ENCODE results near the gene FREM3.
"Not testable (repeated sequence)": the region's sequence is repeated elsewhere in the genome, so short reads cannot be mapped to it uniquely, and the experiment has no call there.

Gene FREM3

DNA sequence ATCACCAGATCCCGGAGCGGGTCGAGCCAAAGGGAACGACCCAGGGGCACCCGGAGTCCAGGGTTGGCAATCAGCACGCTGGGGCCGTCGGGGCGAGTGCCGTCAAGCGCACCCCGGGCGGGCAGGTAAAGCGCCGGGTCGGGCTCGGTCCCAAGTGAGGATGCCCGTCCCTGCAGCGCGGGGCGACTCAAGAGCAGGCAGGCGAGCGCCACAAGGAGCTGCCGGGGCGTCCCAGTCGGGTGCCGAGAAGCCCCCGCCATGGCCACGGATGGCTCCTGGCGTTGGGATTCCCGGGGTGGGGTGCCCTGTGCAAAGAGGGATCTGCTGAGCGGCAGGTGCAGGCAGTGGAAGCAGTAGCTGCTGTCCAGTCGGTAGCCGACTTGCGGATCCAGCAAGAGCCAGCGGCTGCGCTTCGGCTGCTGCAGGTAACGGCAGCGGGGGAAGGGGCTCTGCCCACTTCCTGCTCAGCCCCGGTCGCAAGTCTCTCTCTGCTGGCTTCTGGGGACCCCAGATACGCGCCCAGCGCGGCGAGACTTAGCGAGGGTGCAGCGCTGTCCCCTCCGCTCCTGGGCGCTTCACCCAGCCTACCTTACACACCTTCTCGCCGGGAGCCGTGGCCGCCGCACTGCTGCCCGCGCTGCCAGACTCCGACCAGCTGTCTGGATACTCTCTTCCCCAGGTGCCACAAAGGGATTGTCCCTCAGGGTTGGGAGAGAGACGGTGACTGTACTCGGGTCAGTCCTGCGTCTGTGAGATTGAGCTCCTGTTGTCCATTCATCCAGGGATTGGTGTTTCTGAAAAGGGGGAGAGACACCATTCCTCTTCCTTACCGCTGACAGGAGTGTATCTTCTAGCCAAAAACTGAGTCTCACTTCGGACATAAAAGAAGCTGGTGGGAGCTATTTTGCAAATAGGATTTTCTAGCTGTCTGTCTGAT, at the start of gene FREM3:
TSS of gene FREM3 (minus strand) at position 260 of the 937 bp plus-strand sequence. CDS start at position 260, 0 bp downstream.
- no peak for DNase-seq (ENCODE audit: low read depth in 2 of 2)

DNA sequence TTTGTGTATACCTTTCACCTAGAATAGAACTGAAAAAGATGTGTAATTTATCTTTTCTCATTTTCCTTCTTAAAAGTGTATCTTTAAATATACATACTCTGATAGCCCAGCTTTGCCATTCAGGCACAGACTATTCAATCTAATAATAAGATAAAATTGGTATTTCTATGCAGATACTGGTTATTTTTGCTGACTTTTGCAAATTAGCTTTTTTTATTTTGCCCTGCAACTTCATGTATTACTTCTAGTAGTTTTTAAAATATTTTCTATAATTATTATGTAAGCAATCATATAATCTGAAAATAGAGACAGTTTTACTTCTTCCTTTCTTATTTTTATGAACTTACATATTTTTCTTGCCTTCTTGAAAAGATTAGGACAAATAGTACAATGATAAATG, 45.4 kb upstream of the FREM3 start:
- no peak for DNase-seq (ENCODE audit: low read depth in 2 of 2)

- DNase-seq (ENCODE audit: low read depth in 2 of 2): no peak
Observed at GRCh38 chr4:143743591-143743990, 43.1 kb upstream of the FREM3 start.

- DNase-seq (ENCODE audit: low read depth in 2 of 2): no peak
Observed at GRCh38 chr4:143742834-143743233, 42.4 kb upstream of the FREM3 start.

DNA sequence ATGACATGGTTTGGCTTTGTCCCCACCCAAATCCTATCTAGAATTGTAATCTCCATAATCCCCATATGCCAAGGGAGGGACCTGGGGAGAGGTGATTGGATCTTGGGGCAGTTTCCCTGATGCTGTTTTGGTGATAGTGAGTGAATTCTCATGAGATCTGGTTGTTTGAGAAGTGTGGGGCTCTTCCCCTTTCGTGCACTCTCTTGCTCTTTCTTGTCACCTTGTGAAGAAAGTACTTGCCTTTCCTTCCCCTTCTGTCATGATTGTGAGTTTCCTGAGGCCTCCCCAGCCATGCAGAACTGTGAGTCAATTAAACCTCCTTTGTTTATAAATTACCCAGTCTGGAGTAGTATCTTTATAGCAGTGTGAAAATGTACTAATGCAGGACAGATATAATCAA, 36.4 kb upstream of the FREM3 start:
- DNase-seq (ENCODE audit: low read depth in 2 of 2): no peak

DNA sequence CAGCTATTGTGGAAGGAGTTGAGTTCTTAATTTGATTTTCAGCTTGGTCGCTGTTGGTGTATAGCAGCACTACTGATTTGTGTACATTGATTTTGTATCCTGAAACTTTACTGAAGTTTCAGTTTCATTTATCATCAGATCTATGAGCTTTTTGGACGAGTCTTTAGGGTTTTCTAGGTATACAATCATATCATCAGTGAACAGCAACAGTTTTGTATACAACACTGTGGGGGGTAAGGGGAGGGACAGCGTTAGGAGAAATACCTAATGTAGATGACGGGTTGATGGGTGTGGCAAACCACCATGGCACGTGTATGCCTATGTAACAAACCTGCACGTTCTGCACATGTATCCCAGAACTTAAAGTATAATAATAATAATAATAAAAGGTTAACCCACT, 35.6 kb upstream of the FREM3 start:
- DNase-seq (ENCODE audit: low read depth in 2 of 2): not testable (repeated sequence)

GRCh38 chr4:143728166-143728565, 27.7 kb upstream of the FREM3 start:
- DNase-seq (ENCODE audit: low read depth in 2 of 2): no peak

- no peak for DNase-seq (ENCODE audit: low read depth in 2 of 2)
Observed at GRCh38 chr4:143726714-143727113, 26.2 kb upstream of the FREM3 start.

DNA sequence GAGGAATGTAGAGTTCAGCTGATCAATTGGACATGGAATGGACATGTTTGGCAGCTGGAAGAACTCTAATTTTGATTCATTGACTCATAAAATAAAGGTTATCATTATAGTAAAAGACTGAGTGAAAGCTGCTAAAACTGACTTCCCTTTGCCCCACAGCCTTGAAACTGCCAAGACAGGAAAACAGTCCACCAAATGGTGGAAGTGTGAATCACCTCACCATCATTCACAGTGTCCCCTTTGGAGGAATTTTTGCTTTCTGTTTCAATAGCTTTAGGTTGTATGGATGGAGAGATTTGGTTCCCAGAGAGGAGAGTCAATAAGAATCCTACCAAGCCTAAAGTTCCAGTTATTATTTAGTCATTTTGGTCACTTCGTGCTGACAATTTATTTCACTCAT, 20.8 kb upstream of the FREM3 start:
- no peak for DNase-seq (ENCODE audit: low read depth in 2 of 2)

DNA sequence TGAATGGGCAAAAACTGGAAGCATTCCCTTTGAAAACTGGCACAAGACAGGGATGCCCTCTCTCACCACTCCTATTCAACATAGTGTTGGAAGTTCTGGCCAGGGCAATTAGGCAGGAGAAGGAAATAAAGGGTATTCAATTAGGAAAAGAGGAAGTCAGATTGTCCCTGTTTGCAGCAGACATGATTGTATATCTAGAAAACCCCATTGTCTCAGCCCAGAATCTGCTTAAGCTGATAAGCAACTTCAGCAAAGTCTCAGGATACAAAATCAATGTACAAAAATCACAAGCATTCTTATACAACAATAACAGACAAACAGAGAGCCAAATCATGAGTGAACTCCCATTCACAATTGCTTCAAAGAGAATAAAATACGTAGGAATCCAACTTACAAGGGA, 18.3 kb upstream of the FREM3 start:
- not testable (repeated sequence) for DNase-seq (ENCODE audit: low read depth in 2 of 2)

GRCh38 chr4:143713955-143714625, 13.6 kb upstream of the FREM3 start:
- no peak for DNase-seq (ENCODE audit: low read depth in 2 of 2)

DNA sequence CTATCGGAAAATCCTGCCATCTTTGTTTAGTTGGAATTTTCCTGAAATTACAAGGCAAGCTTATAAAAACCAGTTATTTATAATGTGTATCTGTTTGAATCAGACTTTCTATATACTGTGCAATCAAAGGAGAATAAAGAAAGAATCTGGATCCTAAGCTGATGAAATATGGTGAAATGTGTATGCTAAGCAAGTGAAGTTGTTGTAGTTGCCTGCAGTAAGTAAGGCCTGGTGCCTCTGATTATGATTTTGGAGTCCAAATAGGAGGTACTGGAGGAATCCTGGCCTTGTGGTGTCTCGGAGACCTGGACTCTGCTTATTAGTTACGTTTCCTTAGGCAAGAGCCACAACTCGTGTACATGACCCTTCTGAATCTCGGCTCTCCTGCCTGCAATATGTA, 13.1 kb upstream of the FREM3 start:
- no peak for DNase-seq (ENCODE audit: low read depth in 2 of 2)

DNA sequence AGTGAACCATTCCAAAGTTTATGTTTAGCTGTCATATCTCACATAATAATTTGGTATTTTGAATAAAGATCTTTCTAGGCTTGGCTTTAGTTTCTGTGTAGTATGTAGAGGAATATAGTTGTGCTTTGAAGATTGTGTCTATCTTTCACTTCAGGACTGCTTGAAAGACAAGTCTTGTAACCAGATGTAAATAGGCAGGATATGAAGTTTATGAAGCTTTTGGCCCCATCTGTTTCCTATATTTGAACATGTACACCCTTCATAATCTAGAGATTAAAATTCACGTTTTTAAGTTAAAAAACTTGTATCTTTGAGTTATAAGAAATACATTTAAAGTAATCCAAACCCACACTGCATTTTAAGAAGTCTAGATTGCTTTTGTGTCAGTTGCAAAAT, 11.7 kb upstream of the FREM3 start:
- no peak for DNase-seq (ENCODE audit: low read depth in 2 of 2)

DNA sequence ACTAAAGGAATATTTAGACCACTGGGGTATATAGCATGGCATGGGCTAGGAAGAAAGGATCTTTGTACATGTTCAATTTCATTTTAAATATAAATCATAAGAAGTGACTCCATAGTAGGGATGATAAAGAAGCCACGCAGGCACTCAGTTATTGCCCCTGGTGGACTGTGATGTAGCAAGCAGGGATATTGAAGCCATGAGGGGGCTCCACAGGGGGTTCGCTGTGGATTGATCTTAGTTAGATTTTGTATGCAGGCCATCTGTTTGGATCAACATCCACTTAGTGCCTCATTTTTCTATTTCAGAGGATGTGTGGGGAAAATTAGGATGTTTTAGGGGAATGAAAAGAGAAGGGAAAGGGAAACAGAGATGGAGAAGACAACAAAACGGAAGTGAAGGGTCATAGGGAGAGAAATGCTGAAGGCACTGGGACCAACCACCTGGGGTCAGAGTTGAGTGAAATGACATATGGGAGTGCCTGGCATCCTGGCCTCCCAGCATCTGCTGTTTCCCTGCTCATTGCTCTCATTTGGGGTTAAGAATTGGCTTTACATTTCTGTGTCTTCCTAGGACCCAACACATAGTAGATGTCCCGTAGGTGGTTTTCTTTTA, 11.2 kb upstream of the FREM3 start:
- DNase-seq (ENCODE audit: low read depth in 2 of 2): no peak

DNA sequence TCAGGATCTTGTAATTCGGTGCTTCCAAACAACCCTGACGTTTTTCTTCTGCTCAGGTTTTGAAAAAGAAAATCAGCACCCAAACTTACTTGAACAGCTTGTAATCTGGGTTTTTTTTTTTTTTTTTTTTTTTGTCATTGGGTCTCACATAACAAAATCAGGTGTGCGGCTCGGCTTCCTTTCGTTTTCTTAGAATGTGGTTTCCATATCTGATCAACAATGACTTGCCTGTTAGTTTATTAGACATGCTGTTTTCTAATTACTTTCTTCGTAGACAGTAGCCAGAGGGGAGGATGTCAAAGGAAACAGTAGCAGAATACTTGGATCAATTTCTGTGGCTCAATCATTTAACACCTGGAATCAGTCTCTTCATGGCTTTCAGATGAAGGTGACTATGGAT, 890 bp upstream of the FREM3 start:
- no peak for DNase-seq (ENCODE audit: low read depth in 2 of 2)

GRCh38 chr4:143700046-143700415, 444 bp downstream of the FREM3 start:
- DNase-seq (ENCODE audit: low read depth in 2 of 2): no peak

DNA sequence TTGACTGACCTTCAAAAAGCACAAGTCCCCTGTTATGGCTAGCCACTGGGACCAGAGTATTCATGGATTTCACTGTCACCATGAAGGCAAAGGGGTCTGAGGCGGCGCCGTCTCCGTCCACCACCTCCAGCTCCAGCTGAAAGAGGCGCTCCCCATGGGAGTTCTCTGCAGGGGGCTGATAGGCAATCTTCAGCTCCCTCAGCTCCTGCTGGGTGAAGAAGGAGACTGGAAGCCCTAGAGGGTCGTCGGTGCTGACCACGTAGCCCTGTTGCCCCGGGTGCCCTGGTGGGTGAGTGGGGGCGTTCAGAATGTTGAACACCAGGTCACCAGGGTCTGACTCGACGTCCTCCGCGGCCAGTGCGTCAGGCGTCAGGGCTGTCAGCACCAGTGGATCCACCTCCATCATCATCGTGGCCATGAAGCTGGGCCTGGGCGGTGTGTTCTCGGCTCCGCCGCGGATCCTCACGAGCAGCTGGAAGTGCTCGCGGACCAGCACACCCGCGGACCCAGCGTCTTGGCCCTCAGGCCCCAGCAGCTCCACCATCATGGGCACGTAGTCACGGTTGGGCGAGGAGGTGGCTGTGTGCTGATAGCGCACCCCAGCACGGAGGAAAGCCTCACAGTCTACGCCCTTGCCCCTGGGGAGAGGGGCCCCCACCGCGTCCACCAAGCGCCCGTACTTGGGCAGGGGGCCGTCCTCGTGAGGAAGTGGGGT, 987 bp downstream of the FREM3 start:
- no peak for DNase-seq (ENCODE audit: low read depth in 2 of 2)

GRCh38 chr4:143693856-143694255, 6.6 kb downstream of the FREM3 start:
- DNase-seq (ENCODE audit: low read depth in 2 of 2): no peak

GRCh38 chr4:143692241-143692640, 8.2 kb downstream of the FREM3 start:
- no peak for DNase-seq (ENCODE audit: low read depth in 2 of 2)

DNA sequence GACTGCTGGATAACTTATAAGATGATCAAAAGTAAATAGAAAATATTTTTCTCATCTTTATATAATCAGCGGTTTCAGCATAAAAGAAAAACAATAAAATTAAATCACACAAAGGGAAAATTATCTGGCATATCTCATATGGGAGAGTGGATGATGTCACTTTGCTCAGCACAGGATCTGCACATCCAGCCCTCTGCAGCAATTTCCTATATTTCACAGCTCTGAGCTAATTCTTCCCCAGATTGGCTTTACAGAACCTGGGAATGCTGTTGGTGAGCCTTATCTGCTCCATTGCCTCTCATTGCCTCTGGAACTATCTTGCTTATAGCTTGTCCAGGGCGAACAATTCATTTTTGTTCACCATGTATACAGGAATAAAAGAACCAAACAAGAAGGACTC, 21.0 kb downstream of the FREM3 start:
- no peak for DNase-seq (ENCODE audit: low read depth in 2 of 2)

GRCh38 chr4:143673629-143674028, 26.8 kb downstream of the FREM3 start:
- not testable (repeated sequence) for DNase-seq (ENCODE audit: low read depth in 2 of 2)

DNA sequence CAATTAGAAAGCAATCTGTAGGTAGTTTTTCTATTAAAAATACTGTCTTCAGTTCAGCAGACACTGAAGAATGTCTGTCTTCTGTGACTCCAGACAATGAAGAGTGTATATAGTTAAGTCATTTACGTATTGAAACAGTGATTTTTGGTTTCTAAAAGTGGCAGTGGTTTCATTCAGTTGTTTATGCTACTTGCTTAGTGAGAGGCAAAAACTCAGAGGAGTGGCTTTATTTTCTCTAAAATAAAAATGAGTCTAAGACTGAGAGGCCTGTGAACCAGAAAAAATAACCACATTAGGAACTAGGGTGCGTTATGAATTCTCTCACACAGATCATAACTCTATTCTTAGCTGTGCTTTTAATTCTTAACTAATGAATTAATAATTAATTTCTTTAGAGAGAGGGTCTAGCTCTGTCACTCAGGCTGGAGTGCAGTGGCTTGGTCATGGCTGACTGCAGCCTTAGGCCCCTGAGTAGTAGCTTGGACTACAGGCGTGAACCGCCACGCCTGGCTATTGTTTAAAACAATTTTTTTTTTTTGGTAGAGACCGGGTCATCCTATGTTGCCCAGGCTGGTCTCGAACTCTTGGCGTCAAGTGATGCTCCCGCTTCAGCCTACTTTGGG, 31.4 kb downstream of the FREM3 start:
- no peak for DNase-seq (ENCODE audit: low read depth in 2 of 2)
